D721Med (cell line): Measurements from ENCODE around the gene ELOA.

Experiments used
- DNase-seq: peaks from one replicate; pipeline ENCODE4 v3.0.0; 2011; ENCODE audit warnings: low spot score; ENCODE audit not compliant: insufficient read length
- FAIRE-seq: peaks from 2 replicates; lab custom pipeline; 2011; peaks lifted over from hg19 to GRCh38; lab: Jason Lieb, UNC
- CTCF ChIP-seq: IDR thresholded peaks from 2 replicates; pipeline ENCODE4 v1.5.1; 2012; ENCODE audit warnings: mild to moderate bottlenecking, control low read depth; ENCODE audit not compliant: insufficient read depth; ENCODE audit errors: missing control alignments

Gene ELOA

GRCh38 chr1:23743287-23744152 is at the start of gene ELOA:
Gene ELOA, plus strand, starts transcription at chr1:23743471. Its CDS starts 33 bp downstream, at chr1:23743504.
- no peak for TF ChIP-seq CTCF
- FAIRE-seq (no peak), DNase-seq (peak; percentile 48)

- DNase-seq (no peak), FAIRE-seq (no peak)
- no peak for TF ChIP-seq CTCF
Observed at GRCh38 chr1:23693599-23693998, 49.7 kb upstream of the ELOA start.

DNA sequence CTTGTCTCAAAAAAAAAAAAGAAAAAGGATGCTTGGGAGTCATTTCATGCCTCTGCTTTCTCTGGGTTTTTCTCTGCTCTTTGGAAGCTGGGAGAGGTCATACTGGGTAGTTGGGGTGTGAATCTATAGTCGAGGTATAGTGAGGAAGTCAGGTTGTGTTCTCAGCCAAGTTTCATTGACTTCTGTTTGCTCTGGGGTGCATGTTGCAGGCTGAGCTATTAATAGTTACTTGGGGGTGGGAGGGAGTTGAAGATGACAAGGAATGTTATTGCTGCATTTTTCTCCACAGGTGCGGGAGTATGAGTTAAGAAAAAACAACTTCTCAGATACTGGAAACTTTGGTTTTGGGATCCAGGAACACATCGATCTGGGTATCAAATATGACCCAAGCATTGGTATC is 48.9 kb upstream of the ELOA start:
- DNase-seq (no peak), FAIRE-seq (no peak)
- no peak for TF ChIP-seq CTCF

DNA sequence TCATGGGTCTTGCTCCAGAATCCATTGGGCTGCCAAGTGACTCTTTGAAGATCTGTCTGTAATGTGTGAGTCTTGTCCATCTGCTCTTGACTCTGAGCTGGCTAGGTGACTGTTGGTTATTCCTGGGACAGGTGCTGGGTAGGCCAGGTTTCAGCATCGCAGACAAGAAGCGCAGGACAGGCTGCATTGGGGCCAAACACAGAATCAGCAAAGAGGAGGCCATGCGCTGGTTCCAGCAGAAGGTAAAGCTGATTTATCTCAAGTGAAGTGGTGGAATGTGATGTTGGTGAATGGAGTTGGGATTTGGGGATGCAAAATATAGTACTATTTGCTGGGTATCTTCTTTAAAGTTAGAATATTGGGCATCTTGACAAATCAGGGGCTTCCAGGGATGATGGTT is 47.6 kb upstream of the ELOA start:
- DNase-seq (no peak), FAIRE-seq (no peak)
- no peak for TF ChIP-seq CTCF

GRCh38 chr1:23696335-23696989 is 46.8 kb upstream of the ELOA start:
- no peak for FAIRE-seq
- DNase-seq = no peak
- no peak for TF ChIP-seq CTCF

DNA sequence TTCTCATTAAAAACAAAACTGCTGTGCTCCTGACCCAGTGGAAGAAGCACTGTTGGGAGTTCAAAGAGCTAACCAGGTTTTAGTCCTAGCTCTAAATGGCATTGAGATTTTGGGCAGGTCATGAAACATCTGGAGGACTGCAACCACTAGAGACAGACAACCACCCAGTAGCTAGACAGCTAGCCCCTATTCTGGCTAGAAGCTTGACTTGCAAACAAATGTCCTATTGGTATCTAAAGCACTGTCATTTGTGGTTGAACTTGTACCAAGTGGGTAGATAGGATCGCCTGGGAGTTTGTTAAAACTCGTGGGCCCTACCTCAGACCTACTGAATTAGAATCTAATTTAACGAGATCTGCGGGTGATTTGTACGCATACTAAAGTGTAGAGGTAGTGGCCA is 44.8 kb upstream of the ELOA start:
- FAIRE-seq (no peak), DNase-seq (no peak)
- TF ChIP-seq CTCF = no peak
